PC-9 (cell line): ENCODE results near the gene HIPK1.

Experiments used
- CTCF ChIP-seq: fragments of 200-600 bp; sonication (generic); conservative IDR thresholded peaks from 2 replicates; pipeline ENCODE4 v1.6.1; 2017; ENCODE audit warnings: mixed run types, antibody characterized with exemption, mild to moderate bottlenecking, moderate library complexity
- EZH2 ChIP-seq: fragments of 200-600 bp; sonication (generic); IDR thresholded peaks from 2 replicates; pipeline ENCODE4 v1.8.0; 2017; ENCODE audit warnings: antibody characterized with exemption, low read depth

- TF ChIP-seq EZH2 (no peak), CTCF (no peak; the same call in 1 of the 2 replicates)
These were observed 23.7 kb upstream of the HIPK1 start for GRCh38 chr1:113905435-113905861.
